SU-DHL-6 (cell line): ENCODE measurements around the gene ZNF208.

ENCODE experiments used
- H2AFZ ChIP-seq: fragments of 200-600 bp; sonication (generic); 2 replicates; pipeline ENCODE4 v1.6.1; 2014; ENCODE audit warnings: low read depth, mild to moderate bottlenecking, moderate library complexity, mixed read lengths, antibody characterized with exemption, low read length; ENCODE audit not compliant: severe bottlenecking
- H3F3A ChIP-seq: fragments of 200-600 bp; shearing (Covaris generic); 2 replicates; pipeline ENCODE4 v1.6.0; 2016; ENCODE audit warnings: antibody characterized with exemption, mild to moderate bottlenecking; ENCODE audit not compliant: insufficient read depth
- H3K27ac ChIP-seq: fragments of 200-600 bp; sonication (generic); 2 replicates; pipeline ENCODE4 v1.5.1; 2016; ENCODE audit warnings: low read depth, mild to moderate bottlenecking, low read length, moderate library complexity, mixed read lengths
- H3K27me3 ChIP-seq: fragments of 200-600 bp; sonication (generic), shearing (Covaris generic); 2 replicates; pipeline ENCODE4 v1.6.0; 2014; ENCODE audit warnings: mild to moderate bottlenecking, low read length
- H3K36me3 ChIP-seq: fragments of 200-600 bp; sonication (generic); 2 replicates; pipeline ENCODE4 v1.6.1; 2014; ENCODE audit warnings: mild to moderate bottlenecking, low read length, mixed read lengths
- H3K4me2 ChIP-seq: fragments of 300-600, 200-600 bp; shearing (Covaris generic), sonication (generic); 2 replicates; pipeline ENCODE4 v1.6.0; 2014; ENCODE audit warnings: low read length, low read depth, mild to moderate bottlenecking; ENCODE audit not compliant: poor library complexity, severe bottlenecking
- H3K4me3 ChIP-seq: fragments of 200-600 bp; sonication (generic); 2 replicates; pipeline ENCODE4 v1.5.1; 2014; ENCODE audit warnings: antibody characterized with exemption, low read length, mild to moderate bottlenecking, mixed read lengths; ENCODE audit not compliant: insufficient read depth, poor library complexity, severe bottlenecking
- H3K79me2 ChIP-seq: fragments of 200-600 bp; sonication (generic); 2 replicates; pipeline ENCODE4 v1.6.1; 2014; ENCODE audit warnings: mild to moderate bottlenecking, low read length, moderate library complexity; ENCODE audit not compliant: insufficient read depth
- H3K9ac ChIP-seq: fragments of 200-600 bp; sonication (generic); 2 replicates; pipeline ENCODE4 v1.7.0; 2014; ENCODE audit warnings: mild to moderate bottlenecking, low read length
- H3K9me2 ChIP-seq: fragments of 200-600 bp; sonication (generic); replicated peaks from 2 replicates; pipeline ENCODE4 v1.6.1; 2014; ENCODE audit warnings: low read length; ENCODE audit not compliant: insufficient read depth
- H3K9me3 ChIP-seq: fragments of 200-600 bp; sonication (generic); 2 replicates; pipeline ENCODE4 v1.6.1; 2014; ENCODE audit warnings: low read length, mixed read lengths; ENCODE audit not compliant: insufficient read depth
- H4K20me1 ChIP-seq: fragments of 200-600 bp; sonication (generic); 2 replicates; pipeline ENCODE4 v1.6.1; 2014; ENCODE audit warnings: low read depth, mild to moderate bottlenecking, antibody characterized with exemption, low read length, moderate library complexity, mixed read lengths
- EZH2phosphoT487 ChIP-seq: fragments of 200-600 bp; sonication (generic), shearing (Covaris generic); conservative IDR thresholded peaks from 2 replicates; pipeline ENCODE4 v1.6.1; 2018; ENCODE audit warnings: mild to moderate bottlenecking, antibody characterized with exemption, low read length, moderate library complexity, mixed read lengths
- TF ChIP-seq, protein P1 (sequence below): fragments of 200-600 bp; sonication (generic); IDR thresholded peaks from one replicate; pipeline ENCODE4 v1.5.1; 2017; ENCODE audit warnings: antibody characterized with exemption, mild to moderate bottlenecking, low read length, moderate library complexity; ENCODE audit not compliant: insufficient read depth, poor library complexity, severe bottlenecking

ZNF208 gene

DNA sequence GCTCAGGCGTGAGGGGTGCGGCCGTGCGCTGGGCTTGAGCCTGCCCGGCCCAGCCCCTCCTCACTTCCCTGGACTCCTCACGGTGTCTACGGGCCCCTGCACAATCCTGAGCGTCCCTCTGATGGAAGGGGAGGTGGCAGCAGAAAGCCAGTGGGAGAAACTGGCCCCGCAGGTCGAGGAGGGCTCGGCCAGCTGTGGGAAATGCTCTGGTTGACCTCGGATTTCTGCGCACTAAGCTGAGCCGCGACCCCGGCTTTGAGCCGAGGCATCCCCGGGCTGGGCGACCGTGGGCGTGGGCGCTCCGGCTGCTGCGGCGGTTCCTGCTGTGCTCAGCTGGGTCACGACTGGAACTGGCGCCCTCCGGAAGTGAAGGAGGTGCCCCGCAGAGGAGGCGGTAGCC, 70.1 kb downstream of the ZNF208 start:
- peaks cover 6% of the 10 kb centered on the region; the same call in 1 of the 2 replicates for H3K9me3 ChIP-seq
- H3K4me3 ChIP-seq: no peak overlapping the region
- TF ChIP-seq, protein P1, sequence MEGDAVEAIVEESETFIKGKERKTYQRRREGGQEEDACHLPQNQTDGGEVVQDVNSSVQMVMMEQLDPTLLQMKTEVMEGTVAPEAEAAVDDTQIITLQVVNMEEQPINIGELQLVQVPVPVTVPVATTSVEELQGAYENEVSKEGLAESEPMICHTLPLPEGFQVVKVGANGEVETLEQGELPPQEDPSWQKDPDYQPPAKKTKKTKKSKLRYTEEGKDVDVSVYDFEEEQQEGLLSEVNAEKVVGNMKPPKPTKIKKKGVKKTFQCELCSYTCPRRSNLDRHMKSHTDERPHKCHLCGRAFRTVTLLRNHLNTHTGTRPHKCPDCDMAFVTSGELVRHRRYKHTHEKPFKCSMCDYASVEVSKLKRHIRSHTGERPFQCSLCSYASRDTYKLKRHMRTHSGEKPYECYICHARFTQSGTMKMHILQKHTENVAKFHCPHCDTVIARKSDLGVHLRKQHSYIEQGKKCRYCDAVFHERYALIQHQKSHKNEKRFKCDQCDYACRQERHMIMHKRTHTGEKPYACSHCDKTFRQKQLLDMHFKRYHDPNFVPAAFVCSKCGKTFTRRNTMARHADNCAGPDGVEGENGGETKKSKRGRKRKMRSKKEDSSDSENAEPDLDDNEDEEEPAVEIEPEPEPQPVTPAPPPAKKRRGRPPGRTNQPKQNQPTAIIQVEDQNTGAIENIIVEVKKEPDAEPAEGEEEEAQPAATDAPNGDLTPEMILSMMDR: no peak
- TF ChIP-seq EZH2phosphoT487: no peak
- H2AFZ ChIP-seq: no peak overlapping the region
- no peaks in the 10 kb centered on the region for H3K36me3 ChIP-seq
- H3K79me2 ChIP-seq: no peaks in the 10 kb centered on the region
- H3K4me2 ChIP-seq: no peak overlapping the region
- no peak overlapping the region for H3K27ac ChIP-seq
- no peak overlapping the region for H3K9ac ChIP-seq
- H3F3A ChIP-seq: no peaks in the 10 kb centered on the region
- H4K20me1 ChIP-seq: no peaks in the 10 kb centered on the region
- no peaks in the 10 kb centered on the region for H3K9me2 ChIP-seq
- no peaks in the 10 kb centered on the region for H3K27me3 ChIP-seq

DNA sequence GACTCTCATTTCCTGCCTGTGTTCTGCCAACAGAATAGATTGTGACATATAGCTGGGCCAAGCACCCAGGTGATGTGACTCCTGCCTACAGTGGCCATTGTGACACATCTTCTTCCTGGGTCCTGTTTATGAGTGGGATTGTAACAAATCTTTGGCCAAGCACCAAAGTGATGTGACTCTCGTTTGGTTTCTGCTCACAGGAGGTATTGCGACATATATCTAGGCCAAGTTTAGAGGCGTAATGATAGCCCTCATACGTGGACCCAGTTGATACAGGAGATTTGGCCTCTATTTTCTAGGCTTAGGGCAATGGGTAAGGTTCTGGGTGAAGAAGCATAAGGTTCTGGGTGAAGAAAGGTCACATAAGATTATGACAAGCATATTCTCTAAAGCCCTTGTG, 76.2 kb downstream of the ZNF208 start:
- Histone ChIP-seq H3K9me3 (no peaks in the 10 kb centered on the region), H3K4me3 (no peak overlapping the region)

DNA sequence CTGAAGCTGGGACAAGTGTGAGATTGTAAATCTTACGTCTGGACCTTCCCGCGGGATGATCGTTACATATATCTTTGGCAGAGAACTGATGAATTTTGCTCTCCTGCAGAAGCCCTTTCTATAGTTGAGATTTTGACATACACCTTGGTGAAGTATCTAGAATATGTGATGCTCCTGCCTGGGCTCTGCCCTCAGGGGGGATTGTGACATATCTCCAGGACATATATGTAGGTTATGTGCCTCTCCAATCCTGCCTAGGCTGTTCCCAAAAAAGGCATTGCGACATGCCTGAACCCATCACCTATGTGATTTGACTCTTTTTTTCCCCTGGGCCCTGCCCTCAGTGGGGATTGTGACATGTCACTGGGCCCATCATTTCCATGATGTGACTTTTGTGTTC, 76.6 kb downstream of the ZNF208 start:
- Histone ChIP-seq H2AFZ (no peak overlapping the region), H3K36me3 (no peaks in the 10 kb centered on the region), H3K4me3 (no peak overlapping the region), H3K9me2 (no peaks in the 10 kb centered on the region), H3K9ac (no peak overlapping the region), H3K27ac (no peak overlapping the region), H3K27me3 (no peaks in the 10 kb centered on the region), H3F3A (no peaks in the 10 kb centered on the region), H4K20me1 (no peaks in the 10 kb centered on the region), H3K9me3 (no peaks in the 10 kb centered on the region), H3K79me2 (no peaks in the 10 kb centered on the region), H3K4me2 (no peak overlapping the region)
- TF ChIP-seq EZH2phosphoT487: no peak
- TF ChIP-seq, protein P1: no peak

More for the DNA sequence above, 76.2 kb downstream of the ZNF208 start:
- Histone ChIP-seq H3K79me2 (no peaks in the 10 kb centered on the region), H2AFZ (no peak overlapping the region), H3K9me2 (no peaks in the 10 kb centered on the region), H3K9ac (no peak overlapping the region), H3K27ac (no peak overlapping the region), H3K27me3 (no peaks in the 10 kb centered on the region), H3F3A (no peaks in the 10 kb centered on the region), H3K36me3 (no peaks in the 10 kb centered on the region), H4K20me1 (no peaks in the 10 kb centered on the region), H3K4me2 (no peak overlapping the region)
- TF ChIP-seq, protein P1: no peak
- TF ChIP-seq EZH2phosphoT487: no peak
